Measurements from ENCODE around the gene ADAM22. TPM values are rescaled to one million over a fixed set of nuclear protein-coding genes. Genes with fewer than 3 reads are reported as not detected.

Gene ADAM22
- total RNA-seq, 2 donors from 2014 or later = 1.0 to 3.6 TPM

DNA sequence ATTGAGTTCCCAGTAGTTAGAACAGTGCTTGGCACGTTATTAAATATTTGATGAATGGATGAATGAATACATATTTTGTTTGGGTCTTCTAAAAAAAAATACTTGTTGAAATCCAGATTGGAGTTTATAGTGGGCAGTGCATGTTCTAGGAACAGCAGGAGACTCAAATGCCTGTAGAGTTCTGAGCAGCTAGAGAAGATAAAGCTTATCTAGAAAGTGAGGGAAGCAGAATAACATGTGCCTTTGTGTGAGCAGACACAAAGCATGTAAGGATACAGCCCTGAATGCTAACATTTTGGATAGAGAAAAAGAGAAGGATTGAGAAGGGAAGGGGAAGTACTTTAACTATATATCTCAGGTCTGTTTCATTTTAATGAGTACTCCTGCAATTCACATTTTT is 213.9 kb downstream of the ADAM22 start:
- H3K9me3 ChIP-seq = no peaks in the 10 kb centered on the region
- H3K27ac ChIP-seq = no peak overlapping the region
- DNase-seq (no peak), ATAC-seq (no peak)
- TF ChIP-seq, protein P1, sequence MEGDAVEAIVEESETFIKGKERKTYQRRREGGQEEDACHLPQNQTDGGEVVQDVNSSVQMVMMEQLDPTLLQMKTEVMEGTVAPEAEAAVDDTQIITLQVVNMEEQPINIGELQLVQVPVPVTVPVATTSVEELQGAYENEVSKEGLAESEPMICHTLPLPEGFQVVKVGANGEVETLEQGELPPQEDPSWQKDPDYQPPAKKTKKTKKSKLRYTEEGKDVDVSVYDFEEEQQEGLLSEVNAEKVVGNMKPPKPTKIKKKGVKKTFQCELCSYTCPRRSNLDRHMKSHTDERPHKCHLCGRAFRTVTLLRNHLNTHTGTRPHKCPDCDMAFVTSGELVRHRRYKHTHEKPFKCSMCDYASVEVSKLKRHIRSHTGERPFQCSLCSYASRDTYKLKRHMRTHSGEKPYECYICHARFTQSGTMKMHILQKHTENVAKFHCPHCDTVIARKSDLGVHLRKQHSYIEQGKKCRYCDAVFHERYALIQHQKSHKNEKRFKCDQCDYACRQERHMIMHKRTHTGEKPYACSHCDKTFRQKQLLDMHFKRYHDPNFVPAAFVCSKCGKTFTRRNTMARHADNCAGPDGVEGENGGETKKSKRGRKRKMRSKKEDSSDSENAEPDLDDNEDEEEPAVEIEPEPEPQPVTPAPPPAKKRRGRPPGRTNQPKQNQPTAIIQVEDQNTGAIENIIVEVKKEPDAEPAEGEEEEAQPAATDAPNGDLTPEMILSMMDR (IDR thresholded peaks at IDR 0.05) = no peak
- TF ChIP-seq POLR2A (IDR thresholded peaks at IDR 0.05) = no peak
- H3K36me3 ChIP-seq (replicated peaks in 1 of 2; ENCODE audit: insufficient read depth in 1 of 2, low read depth in 2 of 2) = no peaks in the 10 kb centered on the region
- 33 to 39% methylated on average over 1 of the region's 1 CpG for WGBS, 2 donors
- H3K4me3 ChIP-seq = no peak overlapping the region
- intact Hi-C loops (cut with DNase I) = no loop called here
- peaks cover 9% of the 10 kb centered on the region for H3K4me1 ChIP-seq
- H3K27me3 ChIP-seq = no peaks in the 10 kb centered on the region

GRCh38 chr7:88150033-88150432 is 216.0 kb downstream of the ADAM22 start:
- ATAC-seq (no peak), DNase-seq (no peak)
- H3K27ac ChIP-seq = no peak overlapping the region
- intact Hi-C loops (cut with DNase I) = no loop called here
- H3K4me3 ChIP-seq = no peak overlapping the region
- H3K4me1 ChIP-seq = peaks cover 9% of the 10 kb centered on the region
- no peaks in the 10 kb centered on the region for H3K9me3 ChIP-seq
- 91 to 96% methylated on average over 4 of the region's 4 CpGs for WGBS, 2 donors
- no peak for TF ChIP-seq POLR2A (IDR thresholded peaks at IDR 0.05)
- TF ChIP-seq, protein P1 (IDR thresholded peaks at IDR 0.05) = no peak
- no peaks in the 10 kb centered on the region for H3K36me3 ChIP-seq (replicated peaks in 1 of 2; ENCODE audit: insufficient read depth in 1 of 2, low read depth in 2 of 2)
- no peaks in the 10 kb centered on the region for H3K27me3 ChIP-seq

DNA sequence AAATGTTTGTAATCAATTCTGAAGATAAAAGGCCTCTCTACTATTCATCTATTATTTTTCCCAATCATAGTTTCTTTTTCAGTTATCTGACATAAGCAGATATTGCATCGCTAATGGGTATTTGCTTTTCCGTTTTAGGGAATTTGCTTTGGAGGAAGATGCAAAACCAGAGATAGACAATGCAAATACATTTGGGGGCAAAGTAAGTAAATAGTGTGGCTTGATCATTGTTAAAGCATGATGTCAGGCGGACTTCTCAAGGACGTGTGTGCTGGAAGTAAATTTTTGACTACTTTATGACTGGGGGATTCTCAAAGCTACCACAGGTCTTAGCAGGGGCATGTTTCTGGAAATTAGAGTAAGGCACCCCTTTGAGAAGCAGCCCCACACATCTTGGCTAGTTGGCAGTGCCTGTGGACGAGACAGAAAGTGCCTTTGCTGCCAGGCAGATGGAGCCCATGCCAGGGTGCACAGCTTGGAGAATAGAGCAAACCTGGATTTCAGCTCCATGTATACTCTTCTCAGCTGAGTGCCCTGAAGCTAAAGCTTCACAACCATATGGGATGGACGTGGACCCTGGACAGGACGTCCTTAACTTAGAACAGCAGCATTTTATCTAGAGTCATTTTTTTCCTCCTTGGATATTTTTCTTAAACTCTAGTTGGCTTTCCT is 217.2 kb downstream of the ADAM22 start:
- H3K4me3 ChIP-seq = no peak overlapping the region
- H3K27me3 ChIP-seq = no peaks in the 10 kb centered on the region
- ATAC-seq (no peak), DNase-seq (peak in 2 of 4 donors; percentile 11 to 28)
- H3K9me3 ChIP-seq = no peaks in the 10 kb centered on the region
- H3K27ac ChIP-seq = no peak overlapping the region
- H3K36me3 ChIP-seq (replicated peaks in 1 of 2; ENCODE audit: insufficient read depth in 1 of 2, low read depth in 2 of 2) = no peaks in the 10 kb centered on the region
- intact Hi-C loops (cut with DNase I) = no loop called here
- TF ChIP-seq, protein P1 (IDR thresholded peaks at IDR 0.05) = no peak
- no peak for TF ChIP-seq POLR2A (IDR thresholded peaks at IDR 0.05)
- peaks cover 9% of the 10 kb centered on the region for H3K4me1 ChIP-seq
- WGBS, 2 donors = 23 to 24% methylated on average over 7 of the region's 7 CpGs

DNA sequence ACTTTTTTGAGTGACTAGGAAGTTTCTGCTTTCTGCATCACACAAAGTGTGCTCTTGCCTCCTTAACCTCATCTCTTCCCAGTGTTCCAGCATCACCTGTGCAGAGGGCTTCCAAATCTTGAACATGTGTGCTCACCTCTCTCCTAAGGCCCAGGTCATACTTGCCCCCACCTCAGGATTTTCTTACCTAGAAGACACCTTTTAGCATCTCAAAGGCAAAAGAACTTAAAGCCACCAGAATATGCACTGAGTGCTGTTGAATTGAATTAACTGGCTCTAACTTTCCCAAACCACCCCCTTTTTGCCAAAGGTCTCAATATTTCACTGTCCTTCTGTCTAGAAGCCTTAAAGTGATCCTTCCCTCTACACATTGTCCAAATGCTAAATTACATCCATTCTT is 219.3 kb downstream of the ADAM22 start:
- TF ChIP-seq, protein P1 (IDR thresholded peaks at IDR 0.05) = no peak
- no peak for TF ChIP-seq POLR2A (IDR thresholded peaks at IDR 0.05)
- DNase-seq = no peak

DNA sequence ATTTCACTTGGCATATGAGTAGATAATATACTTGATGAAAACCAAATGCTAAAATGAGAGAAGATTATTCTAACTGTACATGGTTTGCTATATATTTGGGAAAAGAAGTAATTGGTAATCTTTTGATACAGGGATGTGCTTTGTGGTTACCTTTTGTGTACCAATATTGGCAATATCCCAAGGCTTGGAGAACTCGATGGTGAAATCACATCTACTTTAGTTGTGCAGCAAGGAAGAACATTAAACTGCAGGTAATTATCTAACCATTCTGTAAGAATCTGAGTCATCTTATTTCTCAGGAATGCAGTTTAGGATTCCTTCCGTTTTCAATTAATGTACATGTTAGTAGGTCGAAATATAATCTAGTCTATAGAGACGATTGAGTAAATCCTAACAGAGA is 221.7 kb downstream of the ADAM22 start:
- ATAC-seq (no peak), DNase-seq (no peak)
- Histone ChIP-seq H3K27ac (no peak overlapping the region), H3K36me3 (replicated peaks in 1 of 2; ENCODE audit: insufficient read depth in 1 of 2, low read depth in 2 of 2) (no peaks in the 10 kb centered on the region), H3K4me3 (no peak overlapping the region), H3K4me1 (peaks cover 8% of the 10 kb centered on the region), H3K27me3 (no peaks in the 10 kb centered on the region), H3K9me3 (no peaks in the 10 kb centered on the region)
- intact Hi-C loops (cut with DNase I) = no loop called here
- 74 to 79% methylated on average over 4 of the region's 4 CpGs for WGBS, 2 donors
- TF ChIP-seq POLR2A (IDR thresholded peaks at IDR 0.05) = no peak
- TF ChIP-seq, protein P1 (IDR thresholded peaks at IDR 0.05) = no peak

More for the DNA sequence above, 219.3 kb downstream of the ADAM22 start:
- intact Hi-C loops (cut with DNase I) = no loop called here
- Histone ChIP-seq H3K27ac (no peak overlapping the region), H3K27me3 (no peaks in the 10 kb centered on the region), H3K9me3 (no peaks in the 10 kb centered on the region), H3K4me3 (no peak overlapping the region), H3K4me1 (peaks cover 9% of the 10 kb centered on the region), H3K36me3 (replicated peaks in 1 of 2; ENCODE audit: insufficient read depth in 1 of 2, low read depth in 2 of 2) (no peaks in the 10 kb centered on the region)
- ATAC-seq = no peak
